Endothelial cell of umbilical vein (primary cell): ENCODE results near the gene INAVA. TPM values are rescaled to one million over a fixed set of nuclear protein-coding genes. Genes with fewer than 3 reads are reported as not detected.

Experiments
- BruUV-seq: library from RNA; stranded (reverse); fragments of 400-500 nt; replicated peaks from 2 replicates; lab custom pipeline; 2021; lab: Mats Ljungman, UMichigan
- CTCF ChIA-PET: fragments of 300-600, 350-600 bp; sonication (Branson Sonifier 250); formaldehyde crosslinking; loops from one replicate; lab custom pipeline; 2021; ENCODE audit warnings: antibody characterized with exemption, inconsistent platforms; lab: Charles Lee
- POLR2A ChIA-PET: fragments of 300-600, 350-600 bp; sonication (Branson Sonifier 250); formaldehyde crosslinking; loops from one replicate; lab custom pipeline; 2021; ENCODE audit warnings: antibody characterized with exemption, inconsistent platforms; lab: Charles Lee
- DNase-seq: peaks from one replicate; pipeline ENCODE4 v3.0.0-alpha.2; 2011; ENCODE audit warnings: low read depth, low spot score
- FAIRE-seq: peaks from 2 replicates; lab custom pipeline; 2011; peaks lifted over from hg19 to GRCh38; lab: Jason Lieb, UNC
- H2AFZ ChIP-seq: 2 replicates; pipeline ENCODE4 v1.6.0; 2012; ENCODE audit warnings: low read depth, low read length, control low read depth, inconsistent platforms
- H3K27ac ChIP-seq: 2 replicates; pipeline ENCODE4 v1.5.1; 2011; ENCODE audit warnings: low read depth, mild to moderate bottlenecking, control low read depth, low read length, moderate library complexity; ENCODE audit not compliant: insufficient read depth
- H3K27me3 ChIP-seq, 2 experiments: 2 replicates each; pipeline versions ENCODE4 v1.6.0 to v1.6.1; 2011; ENCODE audit warnings: low read length in 2 of 2, mixed read lengths in 1 of 2; ENCODE audit not compliant: control insufficient read depth in 2 of 2, insufficient read depth in 2 of 2
- H3K36me3 ChIP-seq, 2 experiments: 2 replicates in 1 of 2; 3 replicates in 1 of 2; pipeline ENCODE4 v1.5.1; 2011; ENCODE audit warnings: low read length in 2 of 2, mild to moderate bottlenecking in 1 of 2, moderate library complexity in 1 of 2; ENCODE audit not compliant: control insufficient read depth in 2 of 2, insufficient read depth in 2 of 2; ENCODE audit errors: extremely low read depth in 1 of 2
- H3K4me1 ChIP-seq: 3 replicates; pipeline ENCODE4 v1.5.1; 2011; ENCODE audit warnings: mild to moderate bottlenecking, low read length; ENCODE audit not compliant: control insufficient read depth, insufficient read depth; ENCODE audit errors: extremely low read depth
- H3K4me2 ChIP-seq: 2 replicates; pipeline ENCODE4 v1.6.1; 2011; ENCODE audit warnings: low read length, control low read depth, mixed read lengths; ENCODE audit not compliant: insufficient read depth
- H3K4me3 ChIP-seq, 3 experiments: fragments of 200-600 bp in 1 of 3; sonication (generic), shearing (Covaris generic) in 1 of 3; replicated peaks in 1 of 3; 2 replicates each; pipeline ENCODE4 v1.5.1; 2011 to 2016; ENCODE audit warnings: control low read depth in 3 of 3, low read length in 3 of 3, mild to moderate bottlenecking in 2 of 3, inconsistent platforms in 1 of 3, low read depth in 1 of 3, moderate library complexity in 1 of 3; ENCODE audit not compliant: insufficient read depth in 1 of 3
- H3K79me2 ChIP-seq: 2 replicates; pipeline ENCODE4 v1.6.0; 2012; ENCODE audit warnings: low read length, inconsistent platforms; ENCODE audit not compliant: control insufficient read depth, insufficient read depth
- H3K9ac ChIP-seq: replicated peaks from 2 replicates; pipeline ENCODE3; 2011; ENCODE audit warnings: low read length, control low read depth; ENCODE audit not compliant: insufficient read depth; ENCODE audit errors: extremely low read depth
- H3K9me1 ChIP-seq: replicated peaks from 3 replicates; pipeline ENCODE4 v1.6.0; 2011; ENCODE audit warnings: mild to moderate bottlenecking, low read length; ENCODE audit not compliant: control insufficient read depth, insufficient read depth; ENCODE audit errors: extremely low read depth
- H3K9me3 ChIP-seq: replicated peaks from 2 replicates; pipeline ENCODE4 v1.5.1; 2012; ENCODE audit warnings: low read length, inconsistent platforms; ENCODE audit not compliant: control insufficient read depth, insufficient read depth
- H4K20me1 ChIP-seq: replicated peaks from 2 replicates; pipeline ENCODE3; 2011; ENCODE audit warnings: mild to moderate bottlenecking, low read length; ENCODE audit not compliant: control insufficient read depth, insufficient read depth; ENCODE audit errors: extremely low read depth
- CTCF ChIP-seq, 2 donors: IDR thresholded peaks; 1 replicate in 1 of 2; 2 replicates in 1 of 2; pipeline ENCODE4 v1.5.1; 2011; ENCODE audit warnings: low read length in 2 of 2, mild to moderate bottlenecking in 2 of 2, moderate library complexity in 2 of 2, control low read depth in 1 of 2, inconsistent platforms in 1 of 2, low read depth in 1 of 2; ENCODE audit not compliant: insufficient read depth in 1 of 2; ENCODE audit errors: extremely low read depth in 1 of 2
- EZH2 ChIP-seq: IDR thresholded peaks from 2 replicates; pipeline ENCODE4 v1.6.1; 2012; ENCODE audit warnings: borderline replicate concordance, low read depth, mild to moderate bottlenecking, moderate library complexity, low read length, inconsistent platforms; ENCODE audit not compliant: severe bottlenecking
- FOS ChIP-seq: IDR thresholded peaks from 2 replicates; pipeline ENCODE4 v1.6.1; 2011; ENCODE audit warnings: mild to moderate bottlenecking, low read length, moderate library complexity, borderline replicate concordance; ENCODE audit not compliant: insufficient read depth
- GATA2 ChIP-seq: IDR thresholded peaks from 2 replicates; pipeline ENCODE4 v1.7.0; 2011; ENCODE audit warnings: low read depth, mild to moderate bottlenecking, moderate library complexity, mixed read lengths, low read length; ENCODE audit not compliant: insufficient read length, insufficient read depth
- JUN ChIP-seq: IDR thresholded peaks from 2 replicates; pipeline ENCODE4 v1.6.1; 2011; ENCODE audit warnings: borderline replicate concordance, low read depth; ENCODE audit not compliant: insufficient read length, insufficient read depth
- MAX ChIP-seq: IDR thresholded peaks from 2 replicates; pipeline ENCODE4 v1.6.1; 2011; ENCODE audit not compliant: insufficient read depth, insufficient read length
- MYC ChIP-seq: IDR thresholded peaks from one replicate; pipeline ENCODE4 v1.6.1; 2011; ENCODE audit warnings: mild to moderate bottlenecking, low read depth, low read length
- POLR2A ChIP-seq: IDR thresholded peaks from 2 replicates; pipeline ENCODE4 v1.6.1; 2012; ENCODE audit warnings: low read depth, mild to moderate bottlenecking, control low read depth, low read length
- POLR2AphosphoS5 ChIP-seq: IDR thresholded peaks from 2 replicates; pipeline ENCODE4 v1.6.1; 2012; ENCODE audit warnings: low read depth, mild to moderate bottlenecking, control low read depth, low read length, moderate library complexity; ENCODE audit not compliant: insufficient read depth
- dilution Hi-C: fragments of 300-500 bp; cut with MboI; formaldehyde crosslinking; loops from one replicate; pipeline ENCODE4 v1.15.0; 2019; ENCODE audit warnings: low sequenced_read_pairs; ENCODE audit not compliant: extremely low pct_ligation_motif_present
- intact Hi-C: fragments of 100-400 bp; cut with micrococcal nuclease; formaldehyde crosslinking; loops from one replicate; pipeline ENCODE4 v1.10.0; 2022
- polyA plus RNA-seq, 4 experiments: library from polyadenylated mRNA; depleted of rRNA in 3 of 4; stranded (reverse) in 3 of 4; unstranded in 1 of 4; fragments of >200 nt; gene quantifications; 2 replicates each; pipeline versions ENCODE4 v1.2.1 to v1.2.3, GENCODE V29; 2011 to 2012; ENCODE audit warnings: missing spikeins in 1 of 4
- total RNA-seq: library from RNA; stranded (reverse); gene quantifications from 2 replicates; pipeline ENCODE4 v1.2.3, GENCODE V29; 2021

Gene INAVA
- total and polyA plus RNA-seq, 2 donors (not counting 3 experiments of a cell fraction or from before 2014, with no cell fraction given) = 0.42 TPM; not detected in 1

GRCh38 chr1:200849430-200849829, 45.3 kb upstream of the INAVA start:
- no peaks in the 10 kb centered on the region for H3K79me2 ChIP-seq
- POLR2A ChIA-PET = no interaction called here
- H2AFZ ChIP-seq = no peak overlapping the region
- dilution Hi-C loops = no loop called here
- no peak overlapping the region for H3K4me3 ChIP-seq
- H3K27ac ChIP-seq = no peak overlapping the region
- CTCF ChIA-PET = no interaction called here
- intact Hi-C loops = no loop called here
- H3K4me2 ChIP-seq = no peak overlapping the region
- no TSS peak for BruUV-seq
- TF ChIP-seq POLR2A (no peak), GATA2 (no peak), EZH2 (no peak), MAX (no peak), FOS (no peak), MYC (no peak)
- H3K36me3 ChIP-seq = peaks cover 23 to 30% of the 10 kb centered on the region in 2 experiments
- no peaks in the 10 kb centered on the region for H3K27me3 ChIP-seq
- DNase-seq (no peak), FAIRE-seq (no peak)
- no peak overlapping the region for H3K9ac ChIP-seq
- H3K9me1 ChIP-seq = no peaks in the 10 kb centered on the region
- H3K9me3 ChIP-seq = no peaks in the 10 kb centered on the region
- H3K4me1 ChIP-seq = no peaks in the 10 kb centered on the region
- H4K20me1 ChIP-seq = no peaks in the 10 kb centered on the region

GRCh38 chr1:200850554-200850953, 44.1 kb upstream of the INAVA start:
- Histone ChIP-seq H3K9ac (no peak overlapping the region), H3K9me1 (no peaks in the 10 kb centered on the region), H3K79me2 (no peaks in the 10 kb centered on the region), H3K27ac (no peak overlapping the region), H3K9me3 (no peaks in the 10 kb centered on the region), H3K4me2 (no peak overlapping the region), H3K4me3 (no peak overlapping the region), H2AFZ (no peak overlapping the region), H3K27me3 (no peaks in the 10 kb centered on the region), H3K36me3 (peaks cover 19 to 37% of the 10 kb centered on the region in 2 experiments), H4K20me1 (no peaks in the 10 kb centered on the region), H3K4me1 (no peaks in the 10 kb centered on the region)
- intact Hi-C loops = no loop called here
- no peak for TF ChIP-seq JUN
- no peak for TF ChIP-seq POLR2AphosphoS5
- no peak for TF ChIP-seq FOS
- no peak for TF ChIP-seq EZH2
- TF ChIP-seq MYC = no peak
- no peak for TF ChIP-seq CTCF (IDR thresholded peaks at IDR 0.05; ENCODE audit: extremely low read depth in 1 of 2, insufficient read depth in 1 of 2, low read depth in 1 of 2, low read length in 2 of 2)
- no peak for TF ChIP-seq MAX
- no peak for TF ChIP-seq POLR2A
- no peak for TF ChIP-seq GATA2
- ChIA-PET POLR2A (no interaction called here), CTCF (interaction anchor here (0.8 to 1.5 kb wide), 4 partner anchors 9 to 228 kb away, joined by 3 to 7 read pairs (median 6); no protein-coding TSS in a partner anchor)
- DNase-seq (no peak), FAIRE-seq (no peak)
- dilution Hi-C loops = no loop called here
- BruUV-seq = no TSS peak
